Kidney epithelial cell (primary cell): ENCODE measurements around the gene RAP1GAP. TPM values are rescaled to one million over a fixed set of nuclear protein-coding genes. Genes with fewer than 3 reads are reported as not detected.

Experiments
- DNase-seq: peaks from one replicate; pipeline ENCODE4 v3.0.0-alpha.2; 2010; ENCODE audit warnings: low read depth
- H3K27me3 ChIP-seq: 2 replicates; pipeline ENCODE4 v1.6.0; 2011; ENCODE audit warnings: low read length; ENCODE audit not compliant: control insufficient read depth, insufficient read depth
- H3K36me3 ChIP-seq: 2 replicates; pipeline ENCODE4 v1.5.1; 2011; ENCODE audit warnings: low read length; ENCODE audit not compliant: control insufficient read depth, insufficient read depth
- H3K4me3 ChIP-seq: 2 replicates; pipeline ENCODE4 v1.5.1; 2011; ENCODE audit warnings: low read depth, mild to moderate bottlenecking, control low read depth, low read length
- CTCF ChIP-seq: IDR thresholded peaks from 2 replicates; pipeline ENCODE4 v1.5.1; 2011; ENCODE audit warnings: mild to moderate bottlenecking, moderate library complexity, low read length, control low read depth, inconsistent platforms; ENCODE audit not compliant: insufficient read depth, poor library complexity, severe bottlenecking
- total RNA-seq: library from RNA; depleted of rRNA; stranded (reverse); fragments of >200 nt; gene quantifications from 2 replicates; pipeline ENCODE4 v1.2.3, GENCODE V29; 2015

RAP1GAP gene
- total RNA-seq, 1 donor from 2014 or later = 7.1 TPM

GRCh38 chr1:21659924-21660326 lies 9.2 kb downstream of the RAP1GAP start:
- no peak for DNase-seq
- TF ChIP-seq CTCF = no peak
- peaks cover 31% of the 10 kb centered on the region for H3K27me3 ChIP-seq
- H3K36me3 ChIP-seq = no peaks in the 10 kb centered on the region
- no peak overlapping the region for H3K4me3 ChIP-seq

GRCh38 chr1:21659099-21659923 lies 9.8 kb downstream of the RAP1GAP start:
- no peak for DNase-seq
- Histone ChIP-seq H3K4me3 (peak overlapping the region; percentile 9), H3K27me3 (peaks cover 31% of the 10 kb centered on the region), H3K36me3 (no peaks in the 10 kb centered on the region)
- TF ChIP-seq CTCF = peak; percentile 94

- H3K36me3 ChIP-seq = no peaks in the 10 kb centered on the region
- peaks cover 17% of the 10 kb centered on the region for H3K27me3 ChIP-seq
- DNase-seq = no peak
- no peak for TF ChIP-seq CTCF
- H3K4me3 ChIP-seq = no peak overlapping the region
Measured at GRCh38 chr1:21657456-21658190, 11.5 kb downstream of the RAP1GAP start.

GRCh38 chr1:21655748-21656147 lies 13.4 kb downstream of the RAP1GAP start:
- peak; percentile 26 for TF ChIP-seq CTCF
- H3K27me3 ChIP-seq = peaks cover 23% of the 10 kb centered on the region
- H3K36me3 ChIP-seq = no peaks in the 10 kb centered on the region
- H3K4me3 ChIP-seq = no peak overlapping the region
- no peak for DNase-seq

- DNase-seq = no peak
- TF ChIP-seq CTCF = no peak
- H3K36me3 ChIP-seq = no peaks in the 10 kb centered on the region
- peaks cover 26% of the 10 kb centered on the region for H3K27me3 ChIP-seq
- H3K4me3 ChIP-seq = no peak overlapping the region
Measured at GRCh38 chr1:21655259-21655658, 13.9 kb downstream of the RAP1GAP start.
